ENCODE results near the gene DUSP7.

Gene DUSP7

GRCh38 chr3:52056968-52057811, 819 bp upstream of the DUSP7 start:
- TF ChIP-seq FOXP2 (optimal IDR thresholded peaks at IDR 0.05; ENCODE audit: borderline replicate concordance, extremely low read depth, extremely low read length, insufficient read depth), result no peak
- 0 out of 2 replicates have a peak, but pooled peaks have one; percentile 36 for TF ChIP-seq POLR2AphosphoS5 (IDR thresholded peaks at IDR 0.05; ENCODE audit: low read depth, low read length)
- no peak for TF ChIP-seq TAF1 (IDR thresholded peaks at IDR 0.05; ENCODE audit: borderline replicate concordance, insufficient read depth, low read length)
- peak; percentile 88; the same call in 1 of the 2 replicates for TF ChIP-seq SIN3A (IDR thresholded peaks at IDR 0.05; ENCODE audit: borderline replicate concordance, insufficient read depth, low read length)
- TF ChIP-seq, protein P1, sequence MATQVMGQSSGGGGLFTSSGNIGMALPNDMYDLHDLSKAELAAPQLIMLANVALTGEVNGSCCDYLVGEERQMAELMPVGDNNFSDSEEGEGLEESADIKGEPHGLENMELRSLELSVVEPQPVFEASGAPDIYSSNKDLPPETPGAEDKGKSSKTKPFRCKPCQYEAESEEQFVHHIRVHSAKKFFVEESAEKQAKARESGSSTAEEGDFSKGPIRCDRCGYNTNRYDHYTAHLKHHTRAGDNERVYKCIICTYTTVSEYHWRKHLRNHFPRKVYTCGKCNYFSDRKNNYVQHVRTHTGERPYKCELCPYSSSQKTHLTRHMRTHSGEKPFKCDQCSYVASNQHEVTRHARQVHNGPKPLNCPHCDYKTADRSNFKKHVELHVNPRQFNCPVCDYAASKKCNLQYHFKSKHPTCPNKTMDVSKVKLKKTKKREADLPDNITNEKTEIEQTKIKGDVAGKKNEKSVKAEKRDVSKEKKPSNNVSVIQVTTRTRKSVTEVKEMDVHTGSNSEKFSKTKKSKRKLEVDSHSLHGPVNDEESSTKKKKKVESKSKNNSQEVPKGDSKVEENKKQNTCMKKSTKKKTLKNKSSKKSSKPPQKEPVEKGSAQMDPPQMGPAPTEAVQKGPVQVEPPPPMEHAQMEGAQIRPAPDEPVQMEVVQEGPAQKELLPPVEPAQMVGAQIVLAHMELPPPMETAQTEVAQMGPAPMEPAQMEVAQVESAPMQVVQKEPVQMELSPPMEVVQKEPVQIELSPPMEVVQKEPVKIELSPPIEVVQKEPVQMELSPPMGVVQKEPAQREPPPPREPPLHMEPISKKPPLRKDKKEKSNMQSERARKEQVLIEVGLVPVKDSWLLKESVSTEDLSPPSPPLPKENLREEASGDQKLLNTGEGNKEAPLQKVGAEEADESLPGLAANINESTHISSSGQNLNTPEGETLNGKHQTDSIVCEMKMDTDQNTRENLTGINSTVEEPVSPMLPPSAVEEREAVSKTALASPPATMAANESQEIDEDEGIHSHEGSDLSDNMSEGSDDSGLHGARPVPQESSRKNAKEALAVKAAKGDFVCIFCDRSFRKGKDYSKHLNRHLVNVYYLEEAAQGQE (IDR thresholded peaks at IDR 0.05; ENCODE audit: insufficient read depth in 1 of 2, low read depth in 2 of 2, low read length in 2 of 2), result no peak

GRCh38 chr3:52055537-52056351, 627 bp downstream of the DUSP7 start:
- TF ChIP-seq, protein P1 (IDR thresholded peaks at IDR 0.05; ENCODE audit: insufficient read depth in 1 of 2, low read depth in 2 of 2, low read length in 2 of 2), result no peak
- TF ChIP-seq TAF1 (IDR thresholded peaks at IDR 0.05; ENCODE audit: borderline replicate concordance, insufficient read depth, low read length) (no peak), SIN3A (IDR thresholded peaks at IDR 0.05; ENCODE audit: borderline replicate concordance, insufficient read depth, low read length) (no peak), FOXP2 (optimal IDR thresholded peaks at IDR 0.05; ENCODE audit: borderline replicate concordance, extremely low read depth, extremely low read length, insufficient read depth) (no peak), POLR2AphosphoS5 (IDR thresholded peaks at IDR 0.05; ENCODE audit: low read depth, low read length) (no peak)

- TF ChIP-seq SIN3A (IDR thresholded peaks at IDR 0.05; ENCODE audit: borderline replicate concordance, insufficient read depth, low read length) (no peak), POLR2AphosphoS5 (IDR thresholded peaks at IDR 0.05; ENCODE audit: low read depth, low read length) (no peak), TAF1 (IDR thresholded peaks at IDR 0.05; ENCODE audit: borderline replicate concordance, insufficient read depth, low read length) (no peak), FOXP2 (optimal IDR thresholded peaks at IDR 0.05; ENCODE audit: borderline replicate concordance, extremely low read depth, extremely low read length, insufficient read depth) (no peak)
- TF ChIP-seq, protein P1 (IDR thresholded peaks at IDR 0.05; ENCODE audit: insufficient read depth in 1 of 2, low read depth in 2 of 2, low read length in 2 of 2), result no peak
Observed at GRCh38 chr3:52054661-52055511, 1.5 kb downstream of the DUSP7 start.

DNA sequence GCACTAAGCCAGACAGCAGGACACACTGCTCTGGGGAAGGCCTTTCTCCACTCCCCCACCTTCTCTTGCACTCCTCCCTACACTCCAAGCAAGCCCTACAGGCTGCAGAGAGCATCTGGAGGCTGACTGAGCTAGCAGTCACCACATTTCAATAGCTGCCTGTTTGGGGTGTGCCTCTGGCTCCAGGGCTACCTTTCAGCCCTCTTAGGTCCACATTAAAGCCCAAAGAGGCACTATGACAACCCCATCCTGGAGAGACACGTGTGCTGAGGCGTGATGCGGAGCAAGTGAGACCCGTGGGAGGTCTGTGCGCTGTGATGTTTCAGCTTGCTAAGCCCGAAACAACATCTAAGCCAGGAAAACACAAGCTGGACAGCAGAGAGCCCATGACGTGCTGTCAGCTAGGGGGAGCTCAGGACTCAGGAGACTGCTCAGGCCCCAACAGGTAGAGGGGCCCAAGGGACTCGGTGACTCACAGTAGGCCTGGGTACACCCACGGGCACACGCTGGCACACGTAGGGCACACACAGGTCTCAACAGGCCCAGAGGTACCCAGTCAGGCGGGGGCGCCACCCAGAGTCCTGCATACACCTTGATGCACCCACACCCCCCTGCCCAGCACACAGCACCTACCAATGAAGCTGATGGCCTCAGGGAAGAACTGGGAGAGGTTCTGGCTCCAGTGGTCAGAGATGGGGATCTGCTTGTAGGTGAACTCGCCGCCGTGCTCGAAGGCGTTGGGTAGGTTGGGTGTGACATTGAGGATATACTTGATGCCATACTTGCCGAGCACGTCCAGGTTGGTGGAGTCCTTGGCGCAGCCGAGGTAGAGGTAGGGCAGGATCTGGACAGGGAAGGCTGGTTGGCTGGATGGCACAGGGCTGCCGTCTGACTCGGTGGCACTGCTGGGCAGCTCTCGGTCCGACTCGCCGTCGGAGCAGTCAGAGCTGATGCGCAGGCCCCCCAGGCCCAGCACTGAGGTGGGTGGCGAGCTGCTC, 2.8 kb downstream of the DUSP7 start:
- TF ChIP-seq POLR2AphosphoS5 (IDR thresholded peaks at IDR 0.05; ENCODE audit: low read depth, low read length) (peak; percentile 5; the same call in 1 of the 2 replicates), SIN3A (IDR thresholded peaks at IDR 0.05; ENCODE audit: borderline replicate concordance, insufficient read depth, low read length) (0 out of 2 replicates have a peak, but pooled peaks have one; percentile 27), FOXP2 (optimal IDR thresholded peaks at IDR 0.05; ENCODE audit: borderline replicate concordance, extremely low read depth, extremely low read length, insufficient read depth) (no peak), TAF1 (IDR thresholded peaks at IDR 0.05; ENCODE audit: borderline replicate concordance, insufficient read depth, low read length) (no peak)
- TF ChIP-seq, protein P1 (IDR thresholded peaks at IDR 0.05; ENCODE audit: insufficient read depth in 1 of 2, low read depth in 2 of 2, low read length in 2 of 2), result peak; percentile 45 to 73; a peak in 2 of 4 replicates
